Measurements from ENCODE around the gene ZDHHC14.

Gene ZDHHC14

GRCh38 chr6:157533048-157533871, 152.3 kb downstream of the ZDHHC14 start:
- no peak for DNase-seq (ENCODE audit: low read depth in 3 of 3)

GRCh38 chr6:157534134-157534871, 153.3 kb downstream of the ZDHHC14 start:
- no peak for DNase-seq (ENCODE audit: low read depth in 3 of 3)

GRCh38 chr6:157534977-157535339, 154.0 kb downstream of the ZDHHC14 start:
- DNase-seq (ENCODE audit: low read depth in 3 of 3): no peak

- no peak for DNase-seq (ENCODE audit: low read depth in 3 of 3)
Measured at GRCh38 chr6:157535340-157536222, 154.6 kb downstream of the ZDHHC14 start.

GRCh38 chr6:157536223-157536545, 155.2 kb downstream of the ZDHHC14 start:
- DNase-seq (ENCODE audit: low read depth in 3 of 3): no peak

- no peak for DNase-seq (ENCODE audit: low read depth in 3 of 3)
Measured at GRCh38 chr6:157537556-157537955, 156.6 kb downstream of the ZDHHC14 start.

DNA sequence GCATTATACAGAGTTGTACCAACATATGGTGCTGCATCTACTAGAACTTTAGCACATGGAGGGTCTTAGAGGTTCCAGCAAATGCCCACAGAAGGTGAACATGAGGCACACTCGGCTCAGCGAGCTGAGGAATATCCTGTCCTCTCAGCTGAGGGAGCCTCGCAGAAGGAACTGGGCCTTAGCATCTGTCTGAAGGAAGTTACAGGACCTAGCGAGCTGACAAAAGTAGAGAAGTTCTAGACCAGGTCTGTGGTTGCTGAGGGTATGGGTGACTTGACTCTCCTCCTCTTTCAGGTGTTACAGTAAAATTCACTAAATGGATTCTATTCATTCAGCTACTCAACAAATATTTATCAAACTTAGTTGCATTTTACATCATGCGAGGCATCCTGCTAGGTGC, 157.2 kb downstream of the ZDHHC14 start:
- DNase-seq (ENCODE audit: low read depth in 3 of 3): no peak

- no peak for DNase-seq (ENCODE audit: low read depth in 3 of 3)
Measured at GRCh38 chr6:157538698-157539097, 157.7 kb downstream of the ZDHHC14 start.

GRCh38 chr6:157539421-157539822, 158.4 kb downstream of the ZDHHC14 start:
- no peak for DNase-seq (ENCODE audit: low read depth in 3 of 3)

DNA sequence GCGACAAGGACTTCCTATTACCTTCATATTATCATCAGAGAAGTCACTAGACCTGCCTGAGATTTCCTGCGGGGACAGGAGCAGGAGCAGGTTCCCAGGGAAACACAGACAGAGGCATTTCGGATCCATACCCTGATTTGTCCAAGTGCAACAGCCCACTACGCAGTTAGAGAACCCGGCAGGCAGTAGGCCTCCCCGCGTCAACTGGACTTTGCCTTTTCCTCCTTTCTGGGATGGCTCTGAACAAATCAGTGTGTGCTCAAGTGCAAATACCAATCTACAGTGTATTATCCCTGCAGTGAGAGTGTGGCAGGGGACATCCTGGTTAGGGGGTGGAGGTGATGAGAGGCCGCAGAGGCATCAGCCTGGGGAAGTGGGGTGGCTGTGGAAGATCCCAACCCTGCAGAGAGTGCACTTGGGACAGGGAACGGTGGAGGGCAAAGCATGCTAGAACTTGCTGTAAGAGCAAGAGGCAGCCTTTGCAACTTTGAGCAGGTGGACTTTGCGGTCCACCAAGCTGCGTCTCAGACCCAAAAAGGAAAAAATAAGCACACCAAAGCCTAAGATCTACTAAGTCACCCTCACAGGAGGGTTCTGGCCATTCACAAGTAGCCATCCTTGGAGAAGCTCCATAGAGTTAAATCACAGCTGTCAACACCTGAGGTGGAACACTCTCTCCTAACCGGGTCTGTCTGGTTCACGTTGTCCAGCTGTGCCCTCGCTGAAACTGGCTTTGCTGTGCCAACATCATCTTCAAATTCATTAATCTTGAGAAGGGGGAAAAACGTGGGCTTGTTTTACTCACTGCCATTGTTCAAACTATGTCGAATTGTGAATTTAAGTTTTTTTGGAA, 159.1 kb downstream of the ZDHHC14 start:
- DNase-seq (ENCODE audit: low read depth in 3 of 3): no peak

DNA sequence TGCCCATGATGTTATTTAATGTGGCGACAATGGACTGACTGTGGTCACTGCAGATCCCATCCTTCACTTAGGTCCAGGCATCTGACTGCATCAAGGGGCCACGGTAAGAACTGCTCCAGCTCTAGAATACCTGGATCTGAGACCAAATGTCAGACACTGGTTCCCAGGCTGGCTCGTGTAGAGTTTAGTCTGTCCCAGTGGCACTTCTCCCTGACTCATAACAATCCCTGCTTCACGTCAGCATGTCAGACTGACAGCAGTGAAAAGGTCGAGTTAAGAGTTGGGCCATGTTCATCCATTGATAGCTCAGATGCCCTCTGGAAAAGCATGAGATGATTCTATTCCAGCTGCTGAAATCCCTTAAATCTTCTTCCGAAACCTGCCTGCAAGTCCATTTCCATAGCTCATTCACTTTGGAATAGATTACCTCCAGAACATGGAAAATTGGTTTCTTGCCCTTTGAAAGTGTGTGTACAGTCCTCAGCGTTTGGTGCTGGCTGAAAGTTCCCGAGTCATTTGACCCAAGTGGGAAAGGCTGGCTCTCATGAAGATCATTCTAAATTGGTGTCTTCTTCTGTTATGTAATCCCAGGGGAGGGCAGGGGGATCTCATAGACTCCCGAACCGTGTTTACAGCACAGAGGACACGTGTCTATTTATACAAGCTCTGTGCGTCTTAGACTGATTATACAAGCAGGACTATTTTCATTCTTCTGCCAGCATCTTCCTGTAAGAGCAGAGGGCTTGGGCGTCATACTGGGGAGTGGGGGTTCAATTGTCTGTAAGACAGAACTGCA, 160.8 kb downstream of the ZDHHC14 start:
- no peak for DNase-seq (ENCODE audit: low read depth in 3 of 3)

DNA sequence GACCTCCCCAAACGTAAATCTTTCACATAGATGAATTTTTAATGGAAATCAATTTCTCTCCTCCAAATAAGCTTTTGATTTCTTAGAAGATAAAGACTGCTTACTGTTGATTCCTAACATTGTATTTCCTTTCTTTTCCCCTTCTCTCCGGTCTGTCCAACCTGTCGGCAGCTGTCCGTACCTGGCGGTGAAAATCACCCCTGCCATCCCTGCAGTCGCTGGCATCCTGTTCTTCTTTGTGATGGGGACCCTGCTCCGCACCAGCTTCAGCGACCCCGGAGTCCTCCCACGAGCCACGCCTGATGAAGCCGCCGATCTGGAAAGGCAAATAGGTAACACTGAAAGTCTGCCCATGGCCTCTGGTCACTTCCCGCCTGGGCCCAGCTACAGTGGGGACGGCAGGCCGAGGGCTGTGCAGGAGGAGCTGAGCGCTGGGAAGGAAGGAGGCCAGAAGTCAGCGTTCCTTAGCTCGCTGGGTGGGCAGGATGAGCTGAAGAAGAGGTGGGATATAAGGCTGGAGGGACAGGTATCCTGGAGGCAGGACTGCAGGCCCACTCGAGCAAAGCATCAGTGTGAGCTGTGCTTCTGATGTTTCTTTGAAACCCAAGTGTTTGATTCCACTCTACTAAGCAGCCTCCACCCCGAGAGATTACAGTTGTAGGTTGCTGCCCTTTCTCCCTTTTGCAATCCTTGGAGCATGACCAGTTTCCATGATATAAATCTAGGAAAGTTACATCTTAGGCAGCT, 161.6 kb downstream of the ZDHHC14 start:
- no peak for DNase-seq (ENCODE audit: low read depth in 3 of 3)

GRCh38 chr6:157546321-157546720, 165.3 kb downstream of the ZDHHC14 start:
- DNase-seq (ENCODE audit: low read depth in 3 of 3): no peak

- DNase-seq (ENCODE audit: low read depth in 3 of 3): no peak
Measured at GRCh38 chr6:157547112-157547511, 166.1 kb downstream of the ZDHHC14 start.

GRCh38 chr6:157548635-157549467, 167.9 kb downstream of the ZDHHC14 start:
- DNase-seq (ENCODE audit: low read depth in 3 of 3): no peak

- DNase-seq (ENCODE audit: low read depth in 3 of 3): no peak
Measured at GRCh38 chr6:157549468-157549745, 168.4 kb downstream of the ZDHHC14 start.

DNA sequence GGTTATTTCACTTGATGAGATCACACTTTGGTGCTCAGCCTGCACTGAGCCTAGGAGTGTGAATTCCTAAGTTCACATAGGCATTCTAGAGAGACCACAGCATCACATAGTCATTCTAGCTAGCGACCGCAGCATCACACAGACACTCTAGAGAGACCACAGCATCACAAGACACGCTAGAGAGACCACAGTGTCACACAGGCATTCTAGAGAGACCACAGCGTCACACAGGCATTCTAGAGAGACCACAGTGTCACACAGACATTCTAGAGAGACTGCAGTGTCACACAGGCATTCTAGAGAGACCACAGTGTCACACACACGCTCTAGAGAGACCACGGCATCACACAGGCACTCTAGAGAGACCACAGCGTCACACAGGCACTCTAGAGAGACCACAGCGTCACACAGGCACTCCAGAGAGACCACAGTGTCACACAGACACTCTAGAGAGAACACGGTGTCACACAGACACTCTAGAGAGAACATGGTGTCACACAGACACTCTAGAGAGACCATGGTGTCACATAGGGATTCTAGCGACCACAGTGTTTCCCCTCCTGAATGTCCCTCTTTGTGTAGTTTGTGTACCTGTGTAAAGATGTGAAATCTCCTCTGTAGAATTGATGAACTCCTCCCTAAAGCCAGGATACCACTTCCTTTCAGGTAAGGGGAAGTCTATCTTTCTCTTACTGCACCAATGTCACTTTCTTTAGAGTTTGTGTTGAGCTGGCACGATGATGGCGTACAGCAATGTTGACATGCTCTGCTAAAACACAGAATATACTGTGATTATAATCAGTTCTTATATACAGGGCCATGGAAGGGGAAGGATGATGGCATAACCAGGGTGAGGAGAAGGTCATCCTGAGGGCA, 169.4 kb downstream of the ZDHHC14 start:
- DNase-seq (ENCODE audit: low read depth in 3 of 3): no peak

Data from stimulated activated CD4-positive, alpha-beta T cell treated with anti-CD3 and anti-CD28 coated beads, TNF-alpha, amount 100 ng/mL, for 24 hours (primary cell).